ENCODE measurements around the gene CSMD2. TPM values are rescaled to one million over a fixed set of nuclear protein-coding genes. Genes with fewer than 3 reads are reported as not detected.

CSMD2 gene
- total RNA-seq, 4 donors from 2014 or later = 0.60 to 2.5 (median 1.2) TPM

DNA sequence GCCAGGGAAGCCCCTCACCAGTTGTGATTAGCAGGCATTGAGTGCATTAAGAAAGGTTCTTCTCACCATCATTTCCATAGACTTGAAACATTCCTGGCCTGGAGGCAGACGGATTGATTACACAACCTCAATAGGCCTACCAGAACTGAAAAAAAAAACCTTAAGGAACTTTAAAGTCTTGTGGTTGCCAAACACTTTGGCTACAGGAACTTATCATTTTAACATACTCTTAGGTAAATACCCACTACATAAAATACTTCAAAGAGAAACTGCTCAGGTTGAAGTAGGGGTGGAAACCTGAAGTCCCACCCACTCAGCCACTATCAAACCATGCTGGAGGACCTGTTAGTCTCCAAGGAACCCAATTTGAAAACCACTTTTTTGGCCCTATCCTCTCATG lies 323.5 kb downstream of the CSMD2 start:
- H3K27ac ChIP-seq = no peak overlapping the region
- no peak for TF ChIP-seq EP300 (IDR thresholded peaks at IDR 0.05)
- no peaks in the 10 kb centered on the region for H3K36me3 ChIP-seq
- DNase-seq (ENCODE audit: low spot score in 2 of 2) = no peak
- H3K9me3 ChIP-seq = peaks cover 0 to 5% (median 0%) of the 10 kb centered on the region in 4 donors
- WGBS, 2 donors = 63 to 70% methylated on average over 1 of the region's 1 CpG
- H3K4me1 ChIP-seq = peaks cover 0 to 8% (median 0%) of the 10 kb centered on the region in 4 donors
- no peak overlapping the region for H3K4me3 ChIP-seq
- no peaks in the 10 kb centered on the region for H3K27me3 ChIP-seq

DNA sequence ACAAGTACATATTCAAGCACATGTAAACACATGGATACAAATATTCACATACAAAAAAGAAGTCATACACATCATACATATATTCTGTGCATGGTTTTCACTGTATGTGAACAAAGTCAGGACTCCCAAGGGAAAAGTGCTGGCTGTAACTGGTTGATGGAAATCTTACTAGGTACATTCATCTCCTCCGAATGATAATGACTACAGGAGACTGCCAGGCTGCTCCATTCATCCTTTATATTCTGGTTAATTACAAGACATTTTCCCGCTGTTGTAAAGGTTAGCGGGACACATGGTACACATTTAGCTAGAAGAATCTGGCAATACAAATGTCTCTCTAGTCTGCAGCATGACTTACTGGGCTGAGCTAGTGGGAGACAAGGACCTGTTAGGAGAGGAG lies 327.4 kb downstream of the CSMD2 start:
- TF ChIP-seq, protein P1, sequence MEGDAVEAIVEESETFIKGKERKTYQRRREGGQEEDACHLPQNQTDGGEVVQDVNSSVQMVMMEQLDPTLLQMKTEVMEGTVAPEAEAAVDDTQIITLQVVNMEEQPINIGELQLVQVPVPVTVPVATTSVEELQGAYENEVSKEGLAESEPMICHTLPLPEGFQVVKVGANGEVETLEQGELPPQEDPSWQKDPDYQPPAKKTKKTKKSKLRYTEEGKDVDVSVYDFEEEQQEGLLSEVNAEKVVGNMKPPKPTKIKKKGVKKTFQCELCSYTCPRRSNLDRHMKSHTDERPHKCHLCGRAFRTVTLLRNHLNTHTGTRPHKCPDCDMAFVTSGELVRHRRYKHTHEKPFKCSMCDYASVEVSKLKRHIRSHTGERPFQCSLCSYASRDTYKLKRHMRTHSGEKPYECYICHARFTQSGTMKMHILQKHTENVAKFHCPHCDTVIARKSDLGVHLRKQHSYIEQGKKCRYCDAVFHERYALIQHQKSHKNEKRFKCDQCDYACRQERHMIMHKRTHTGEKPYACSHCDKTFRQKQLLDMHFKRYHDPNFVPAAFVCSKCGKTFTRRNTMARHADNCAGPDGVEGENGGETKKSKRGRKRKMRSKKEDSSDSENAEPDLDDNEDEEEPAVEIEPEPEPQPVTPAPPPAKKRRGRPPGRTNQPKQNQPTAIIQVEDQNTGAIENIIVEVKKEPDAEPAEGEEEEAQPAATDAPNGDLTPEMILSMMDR (IDR thresholded peaks at IDR 0.05) = no peak
- TF ChIP-seq POLR2A (IDR thresholded peaks at IDR 0.05) = no peak
- no peak for TF ChIP-seq EP300 (IDR thresholded peaks at IDR 0.05)
- Histone ChIP-seq H3K27ac (no peak overlapping the region), H3K4me1 (no peaks in the 10 kb centered on the region), H3K9me3 (peaks cover 0 to 9% (median 0%) of the 10 kb centered on the region in 4 donors), H3K4me3 (no peak overlapping the region), H3K36me3 (no peaks in the 10 kb centered on the region), H3K27me3 (no peaks in the 10 kb centered on the region)
- WGBS, 2 donors = 90% methylated on average over 3 of the region's 3 CpGs
- no peak for DNase-seq (ENCODE audit: low spot score in 2 of 2)

DNA sequence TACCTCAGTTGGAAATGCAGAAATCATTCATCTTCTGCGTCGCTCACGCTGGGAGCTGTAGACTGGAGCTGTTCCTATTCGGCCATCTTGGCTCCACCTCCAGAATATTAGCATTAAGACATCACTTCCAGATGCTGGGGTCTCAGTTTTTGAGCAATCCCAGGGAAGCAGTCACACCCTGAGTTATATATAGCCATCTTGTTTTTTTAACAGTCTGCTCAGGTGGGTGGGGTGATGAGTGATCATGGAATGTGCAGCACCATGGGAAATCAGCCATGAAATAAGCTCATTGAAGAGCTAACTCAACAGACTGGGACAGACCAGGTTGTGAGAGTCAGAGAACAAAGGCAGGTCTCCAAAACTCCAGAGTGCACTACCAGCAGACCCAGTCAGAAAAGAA lies 328.1 kb downstream of the CSMD2 start:
- DNase-seq (ENCODE audit: low spot score in 2 of 2) = no peak
- Histone ChIP-seq H3K27ac (no peak overlapping the region), H3K36me3 (no peaks in the 10 kb centered on the region), H3K4me3 (no peak overlapping the region), H3K9me3 (peaks cover 0 to 9% (median 0%) of the 10 kb centered on the region in 4 donors), H3K4me1 (no peaks in the 10 kb centered on the region), H3K27me3 (no peaks in the 10 kb centered on the region)
- no peak for TF ChIP-seq EP300 (IDR thresholded peaks at IDR 0.05)
- TF ChIP-seq, protein P1 (IDR thresholded peaks at IDR 0.05) = no peak
- no peak for TF ChIP-seq POLR2A (IDR thresholded peaks at IDR 0.05)
- WGBS, 2 donors = 84 to 92% methylated on average over 4 of the region's 4 CpGs

DNA sequence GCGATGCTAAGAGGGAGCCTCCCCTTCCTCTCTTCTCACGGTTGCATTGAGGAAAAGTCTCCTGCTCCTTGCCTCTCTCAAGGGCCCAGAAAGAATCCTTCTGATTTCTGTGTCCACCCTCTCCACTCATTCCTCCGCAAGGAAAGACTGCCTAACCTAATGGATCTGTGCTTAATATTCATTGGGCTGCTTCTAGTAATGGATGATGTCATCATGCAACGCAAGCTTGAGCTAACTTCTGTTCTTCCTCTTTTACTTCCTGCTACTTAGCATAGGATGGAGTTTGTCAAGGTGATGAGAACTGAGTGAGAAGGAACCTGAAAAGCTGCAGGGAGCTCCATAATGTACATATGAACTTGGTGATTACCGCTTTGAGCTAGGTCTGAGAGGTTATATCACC lies 336.4 kb downstream of the CSMD2 start:
- Histone ChIP-seq H3K36me3 (no peaks in the 10 kb centered on the region), H3K27me3 (no peaks in the 10 kb centered on the region), H3K4me1 (no peaks in the 10 kb centered on the region), H3K9me3 (peaks cover 0 to 4% (median 0%) of the 10 kb centered on the region in 4 donors), H3K27ac (no peak overlapping the region), H3K4me3 (no peak overlapping the region)
- TF ChIP-seq EP300 (IDR thresholded peaks at IDR 0.05) (no peak), POLR2A (IDR thresholded peaks at IDR 0.05) (no peak)
- TF ChIP-seq, protein P1 (IDR thresholded peaks at IDR 0.05) = no peak
- no peak for DNase-seq (ENCODE audit: low spot score in 2 of 2)
- WGBS, 2 donors = 81 to 89% methylated on average over 5 of the region's 5 CpGs

DNA sequence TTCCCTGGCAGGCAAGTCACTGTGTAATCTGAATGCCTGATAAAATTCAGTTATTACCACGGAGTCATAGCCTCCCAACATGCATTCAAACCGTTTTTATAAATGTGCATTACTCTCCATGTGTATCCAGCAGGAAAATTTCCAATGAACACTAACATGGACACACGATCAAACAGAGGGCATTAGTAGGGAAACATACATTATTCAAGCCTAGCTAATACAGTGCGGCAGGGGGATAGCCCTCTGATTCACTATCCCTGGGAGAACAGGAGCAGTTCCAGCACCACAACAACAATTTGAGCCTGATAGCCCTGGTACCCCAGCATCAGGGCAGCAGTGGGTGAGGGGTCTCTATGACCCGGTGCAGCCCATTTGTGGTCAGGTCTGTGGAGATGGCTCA lies 337.0 kb downstream of the CSMD2 start:
- H3K36me3 ChIP-seq = no peaks in the 10 kb centered on the region
- TF ChIP-seq, protein P1 (IDR thresholded peaks at IDR 0.05) = no peak
- TF ChIP-seq POLR2A (IDR thresholded peaks at IDR 0.05) = no peak
- no peak for TF ChIP-seq EP300 (IDR thresholded peaks at IDR 0.05)
- H3K27me3 ChIP-seq = no peaks in the 10 kb centered on the region
- DNase-seq (ENCODE audit: low spot score in 2 of 2) = no peak
- peaks cover 0 to 4% (median 0%) of the 10 kb centered on the region in 4 donors for H3K9me3 ChIP-seq
- 42 to 65% methylated on average over 5 of the region's 5 CpGs for WGBS, 2 donors
- no peak overlapping the region for H3K4me3 ChIP-seq
- H3K4me1 ChIP-seq = no peaks in the 10 kb centered on the region
- H3K27ac ChIP-seq = no peak overlapping the region

DNA sequence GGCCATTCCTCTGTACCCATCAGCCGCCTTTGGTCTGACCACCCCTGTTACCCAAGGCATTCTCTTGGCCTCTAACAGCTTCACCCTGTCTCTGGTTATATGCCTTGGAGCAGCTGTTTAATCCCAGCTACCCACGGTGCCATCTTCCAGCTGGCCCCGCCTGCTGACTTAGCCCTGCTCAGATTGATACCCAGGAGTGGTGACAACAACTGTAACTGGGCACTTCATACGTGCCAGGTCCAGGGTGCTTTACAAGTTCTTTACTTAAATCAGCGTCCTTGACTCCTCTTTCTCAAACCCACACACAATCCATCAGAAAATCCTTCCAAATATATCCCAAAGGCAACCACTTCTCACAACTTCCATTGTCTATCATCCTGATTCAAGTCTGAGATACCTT lies 338.3 kb downstream of the CSMD2 start:
- Histone ChIP-seq H3K4me1 (no peaks in the 10 kb centered on the region), H3K36me3 (no peaks in the 10 kb centered on the region), H3K27ac (no peak overlapping the region), H3K9me3 (peaks cover 0 to 4% (median 0%) of the 10 kb centered on the region in 4 donors), H3K27me3 (no peaks in the 10 kb centered on the region), H3K4me3 (no peak overlapping the region)
- DNase-seq (ENCODE audit: low spot score in 2 of 2) = no peak
- TF ChIP-seq, protein P1 (IDR thresholded peaks at IDR 0.05) = no peak
- TF ChIP-seq POLR2A (IDR thresholded peaks at IDR 0.05) (no peak), EP300 (IDR thresholded peaks at IDR 0.05) (no peak)
- WGBS, 2 donors = 88 to 92% methylated on average over 5 of the region's 5 CpGs
